Keratinocyte (primary cell): ENCODE measurements around the gene WT1. TPM values are rescaled to one million over a fixed set of nuclear protein-coding genes. Genes with fewer than 3 reads are reported as not detected.
A peak's percentile ranks its signal among the peaks of the same experiment; 100 is the strongest.

ENCODE experiments used
- DNase-seq: peaks from one replicate; pipeline ENCODE4 v3.0.0-alpha.2; 2011; ENCODE audit warnings: low read depth, missing footprints, low spot score
- FAIRE-seq: peaks from 2 replicates; lab custom pipeline; 2011; peaks lifted over from hg19 to GRCh38; lab: Jason Lieb, UNC
- H2AFZ ChIP-seq: 2 replicates; pipeline ENCODE4 v1.6.0; 2012; ENCODE audit warnings: low read length, control low read depth, inconsistent platforms; ENCODE audit not compliant: control insufficient read depth
- H3K27ac ChIP-seq: 2 replicates; pipeline ENCODE4 v1.5.1; 2011; ENCODE audit warnings: low read length; ENCODE audit not compliant: control insufficient read depth, insufficient read depth
- H3K27me3 ChIP-seq: 3 replicates; pipeline ENCODE4 v1.6.0; 2011; ENCODE audit warnings: low read length; ENCODE audit not compliant: control insufficient read depth, insufficient read depth; ENCODE audit errors: extremely low read depth
- H3K36me3 ChIP-seq, 2 experiments: 2 replicates in 1 of 2; 3 replicates in 1 of 2; pipeline ENCODE4 v1.5.1; 2011; ENCODE audit warnings: low read length in 2 of 2, mild to moderate bottlenecking in 1 of 2; ENCODE audit not compliant: control insufficient read depth in 2 of 2, insufficient read depth in 2 of 2; ENCODE audit errors: extremely low read depth in 1 of 2
- H3K4me1 ChIP-seq: 3 replicates; pipeline ENCODE4 v1.5.1; 2011; ENCODE audit warnings: low read length; ENCODE audit not compliant: control insufficient read depth, insufficient read depth; ENCODE audit errors: extremely low read depth
- H3K4me2 ChIP-seq: 3 replicates; pipeline ENCODE4 v1.6.0; 2011; ENCODE audit warnings: low read depth, low read length; ENCODE audit not compliant: control insufficient read depth, insufficient read depth; ENCODE audit errors: extremely low read depth
- H3K4me3 ChIP-seq, 3 experiments: fragments of 200-600 bp in 1 of 3; sonication (generic) in 1 of 3; 2 replicates in 2 of 3; 3 replicates in 1 of 3; pipeline ENCODE4 v1.5.1; 2011 to 2016; ENCODE audit warnings: low read length in 3 of 3, mild to moderate bottlenecking in 3 of 3, control low read depth in 2 of 3, inconsistent platforms in 1 of 3, low read depth in 1 of 3, mixed read lengths in 1 of 3, mixed run types in 1 of 3, moderate library complexity in 1 of 3; ENCODE audit not compliant: control insufficient read depth in 2 of 3, insufficient read depth in 2 of 3; ENCODE audit errors: extremely low read depth in 1 of 3
- H3K79me2 ChIP-seq: 2 replicates; pipeline ENCODE4 v1.6.0; 2012; ENCODE audit warnings: low read length; ENCODE audit not compliant: control insufficient read depth, insufficient read depth
- H3K9ac ChIP-seq: 3 replicates; pipeline ENCODE4 v1.6.0; 2011; ENCODE audit warnings: low read length; ENCODE audit not compliant: control insufficient read depth, insufficient read depth; ENCODE audit errors: extremely low read depth
- H3K9me1 ChIP-seq: 3 replicates; pipeline ENCODE4 v1.6.0; 2011; ENCODE audit warnings: low read length; ENCODE audit not compliant: control insufficient read depth, insufficient read depth; ENCODE audit errors: extremely low read depth
- H3K9me3 ChIP-seq: 2 replicates; pipeline ENCODE4 v1.5.1; 2012; ENCODE audit warnings: low read depth, low read length; ENCODE audit not compliant: control insufficient read depth
- H4K20me1 ChIP-seq: 3 replicates; pipeline ENCODE4 v1.6.0; 2011; ENCODE audit warnings: low read length; ENCODE audit not compliant: control insufficient read depth, insufficient read depth; ENCODE audit errors: extremely low read depth
- EZH2 ChIP-seq: IDR thresholded peaks from one replicate; pipeline ENCODE4 v1.6.1; 2012; ENCODE audit warnings: inconsistent platforms, mild to moderate bottlenecking, low read length, moderate library complexity
- dilution Hi-C: fragments of 300-500 bp; cut with MboI; formaldehyde crosslinking; loops from one replicate; pipeline ENCODE4 v1.7.0; 2020; ENCODE audit warnings: low sequenced_read_pairs; ENCODE audit not compliant: extremely low pct_ligation_motif_present
- polyA plus RNA-seq, 5 experiments: library from polyadenylated mRNA; depleted of rRNA in 3 of 5; stranded (reverse) in 3 of 5; stranded (forward) in 1 of 5; unstranded in 1 of 5; fragments of >200 nt; gene quantifications; 1 replicate in 1 of 5; 2 replicates in 3 of 5; 3 replicates in 1 of 5; pipeline versions ENCODE4 v1.2.1 to v1.2.3, GENCODE V29; 2011 to 2012; ENCODE audit warnings: missing spikeins in 2 of 5, low read depth in 1 of 5, low replicate concordance in 1 of 5
- TF ChIP-seq, protein P1 (sequence below), 3 experiments: IDR thresholded peaks in 1 of 3; conservative IDR thresholded peaks in 1 of 3; optimal IDR thresholded peaks in 1 of 3; 2 replicates in 2 of 3; 3 replicates in 1 of 3; pipeline versions ENCODE3 to v1.5.1; 2011; ENCODE audit warnings: low read length in 3 of 3, mild to moderate bottlenecking in 3 of 3, moderate library complexity in 2 of 3, control low read depth in 1 of 3, inconsistent platforms in 1 of 3; ENCODE audit not compliant: insufficient read depth in 2 of 3; ENCODE audit errors: extremely low read depth in 1 of 3

Gene WT1
- polyA plus RNA-seq, 1 donor (not counting 4 experiments of a cell fraction or from before 2014, with no cell fraction given) = not detected

DNA sequence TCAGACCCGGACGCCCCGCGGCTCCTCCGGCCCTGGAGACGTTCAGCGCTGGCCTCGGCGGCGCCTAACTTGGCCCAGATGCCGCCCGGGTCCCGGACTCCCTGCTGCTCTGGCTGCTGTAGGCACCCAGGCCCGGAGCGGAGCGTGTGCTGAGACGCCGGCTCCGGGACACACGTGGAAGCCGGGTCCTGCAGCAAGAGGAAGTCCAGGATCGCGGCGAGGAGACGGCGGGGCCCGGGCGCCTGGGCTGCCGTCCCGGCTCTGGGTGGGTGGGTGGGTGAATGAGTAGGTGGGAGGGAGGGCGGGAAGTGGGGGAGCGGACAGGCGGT, 223 bp downstream of the WT1 start:
- no peaks in the 10 kb centered on the region for H3K4me1 ChIP-seq
- no peak overlapping the region for H3K27ac ChIP-seq
- H3K4me2 ChIP-seq = no peak overlapping the region
- H4K20me1 ChIP-seq = no peaks in the 10 kb centered on the region
- no peak overlapping the region for H3K4me3 ChIP-seq
- H3K79me2 ChIP-seq = no peaks in the 10 kb centered on the region
- no peaks in the 10 kb centered on the region for H3K36me3 ChIP-seq
- H3K9me3 ChIP-seq = peaks cover 2% of the 10 kb centered on the region
- H3K9me1 ChIP-seq = no peaks in the 10 kb centered on the region
- no peak for FAIRE-seq
- no peak for DNase-seq
- H3K27me3 ChIP-seq = peaks cover 96% of the 10 kb centered on the region
- no peak overlapping the region for H3K9ac ChIP-seq
- dilution Hi-C loops = no loop called here
- no peak for TF ChIP-seq EZH2
- TF ChIP-seq, protein P1, sequence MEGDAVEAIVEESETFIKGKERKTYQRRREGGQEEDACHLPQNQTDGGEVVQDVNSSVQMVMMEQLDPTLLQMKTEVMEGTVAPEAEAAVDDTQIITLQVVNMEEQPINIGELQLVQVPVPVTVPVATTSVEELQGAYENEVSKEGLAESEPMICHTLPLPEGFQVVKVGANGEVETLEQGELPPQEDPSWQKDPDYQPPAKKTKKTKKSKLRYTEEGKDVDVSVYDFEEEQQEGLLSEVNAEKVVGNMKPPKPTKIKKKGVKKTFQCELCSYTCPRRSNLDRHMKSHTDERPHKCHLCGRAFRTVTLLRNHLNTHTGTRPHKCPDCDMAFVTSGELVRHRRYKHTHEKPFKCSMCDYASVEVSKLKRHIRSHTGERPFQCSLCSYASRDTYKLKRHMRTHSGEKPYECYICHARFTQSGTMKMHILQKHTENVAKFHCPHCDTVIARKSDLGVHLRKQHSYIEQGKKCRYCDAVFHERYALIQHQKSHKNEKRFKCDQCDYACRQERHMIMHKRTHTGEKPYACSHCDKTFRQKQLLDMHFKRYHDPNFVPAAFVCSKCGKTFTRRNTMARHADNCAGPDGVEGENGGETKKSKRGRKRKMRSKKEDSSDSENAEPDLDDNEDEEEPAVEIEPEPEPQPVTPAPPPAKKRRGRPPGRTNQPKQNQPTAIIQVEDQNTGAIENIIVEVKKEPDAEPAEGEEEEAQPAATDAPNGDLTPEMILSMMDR (optimal IDR thresholded peaks at IDR 0.05 in 1 of 3, IDR thresholded peaks at IDR 0.05 in 1 of 3, conservative IDR thresholded peaks at IDR 0.05 in 1 of 3; ENCODE audit: extremely low read depth in 1 of 3, insufficient read depth in 2 of 3, low read length in 3 of 3) = no peak
- H2AFZ ChIP-seq = no peak overlapping the region

GRCh38 chr11:32434356-32435151, 785 bp downstream of the WT1 start:
- dilution Hi-C loops = no loop called here
- no peak overlapping the region for H2AFZ ChIP-seq
- H3K27ac ChIP-seq = no peak overlapping the region
- H3K9ac ChIP-seq = no peak overlapping the region
- H3K9me3 ChIP-seq = peaks cover 2% of the 10 kb centered on the region
- no peak for FAIRE-seq
- peak overlapping the region; percentile 41 for H3K4me2 ChIP-seq
- DNase-seq = no peak
- no peak overlapping the region for H3K4me3 ChIP-seq
- H3K9me1 ChIP-seq = no peaks in the 10 kb centered on the region
- H3K36me3 ChIP-seq = no peaks in the 10 kb centered on the region
- peak; percentile 73 for TF ChIP-seq EZH2
- TF ChIP-seq, protein P1 (optimal IDR thresholded peaks at IDR 0.05 in 1 of 3, IDR thresholded peaks at IDR 0.05 in 1 of 3, conservative IDR thresholded peaks at IDR 0.05 in 1 of 3; ENCODE audit: extremely low read depth in 1 of 3, insufficient read depth in 2 of 3, low read length in 3 of 3) = no peak
- H3K27me3 ChIP-seq = peaks cover 98% of the 10 kb centered on the region
- H4K20me1 ChIP-seq = no peaks in the 10 kb centered on the region
- no peaks in the 10 kb centered on the region for H3K79me2 ChIP-seq
- no peaks in the 10 kb centered on the region for H3K4me1 ChIP-seq
